Measurements from ENCODE around the gene EIF2B4. TPM values are rescaled to one million over a fixed set of nuclear protein-coding genes. Genes with fewer than 3 reads are reported as not detected.
A peak's percentile ranks its signal among the peaks of the same experiment; 100 is the strongest.

EIF2B4 gene
- total RNA-seq, 1 experiment from 2014 or later = 67.2 TPM

DNA sequence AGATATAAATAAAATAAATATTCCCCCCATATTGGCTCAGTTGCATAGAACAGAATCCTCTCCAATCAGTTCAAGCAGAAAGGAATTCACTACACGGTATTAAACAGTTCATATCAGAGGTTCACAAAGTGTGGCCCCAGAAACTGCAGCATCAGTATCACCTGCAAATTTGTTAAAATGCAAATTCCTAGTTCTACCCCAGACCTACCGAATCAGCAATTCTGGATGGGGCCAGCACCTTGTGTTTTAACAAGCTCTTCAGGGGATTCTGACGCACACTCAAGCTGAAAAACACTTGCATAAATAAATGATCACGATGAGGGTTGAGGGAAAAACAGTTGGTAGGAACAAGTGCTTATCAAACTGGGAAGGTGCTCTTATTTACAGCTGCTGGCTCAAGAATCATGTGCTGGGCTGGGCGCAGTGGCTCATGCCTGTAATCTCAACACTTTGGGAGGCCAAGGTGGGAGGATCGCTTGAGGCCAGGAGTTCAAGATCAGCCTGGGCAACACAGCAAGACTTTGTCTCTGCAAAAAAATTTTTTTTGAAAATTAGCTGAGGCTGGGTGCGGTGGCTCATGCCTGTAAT lies 19.9 kb downstream of the EIF2B4 start:
- no peak for DNase-seq
- H3K36me3 Mint-ChIP-seq (ENCODE audit: insufficient read depth in 1 of 3, low read depth in 3 of 3) = peaks cover 4 to 26% (median 14%) of the 10 kb centered on the region in 3 experiments; a peak in 5 of 7 replicates
- no peak overlapping the region for H4K91ac ChIP-seq (ENCODE audit: insufficient read length, low read depth, low read length)
- no peak overlapping the region for H2BK120ac ChIP-seq (ENCODE audit: low read depth, low read length, poor library complexity, severe bottlenecking)
- no peak overlapping the region for H3K18ac ChIP-seq (ENCODE audit: insufficient read length, low read depth, low read length)
- no peak overlapping the region for H3K4me2 ChIP-seq (ENCODE audit: insufficient read depth, insufficient read length, low read length)
- no peak overlapping the region for H3K14ac ChIP-seq (ENCODE audit: insufficient read depth, low read length)
- no CpG with 5 or more reads among the region's 7 CpGs for WGBS (ENCODE audit: extremely low coverage, insufficient read length, low lambda C conversion rate)
- H2BK15ac ChIP-seq (ENCODE audit: low read depth, low read length) = no peak overlapping the region
- no peaks in the 10 kb centered on the region for H3K27me3 ChIP-seq (ENCODE audit: insufficient read depth, low read length)
- no peak overlapping the region for H3K23ac ChIP-seq (ENCODE audit: insufficient read length, low read depth, low read length)
- no peak overlapping the region for H3T11ph ChIP-seq (ENCODE audit: low read length)
- H3K56ac ChIP-seq (ENCODE audit: insufficient read length, low read depth, low read length) = no peak overlapping the region
- H3K4me1 ChIP-seq (ENCODE audit: insufficient read depth, low read length) = peaks cover 2% of the 10 kb centered on the region; the same call in 1 of the 2 replicates
- H2BK12ac ChIP-seq (ENCODE audit: insufficient read length, low read depth, low read length) = no peak overlapping the region
- H3K79me2 ChIP-seq (ENCODE audit: insufficient read depth, low read length) = peaks cover 49% of the 10 kb centered on the region; the same call in 1 of the 2 replicates
- H3K27ac Mint-ChIP-seq = peak overlapping the region in 1 of 3 experiments; percentile 45; a peak in 2 of 7 replicates
- H3K4me1 Mint-ChIP-seq = peaks cover 9 to 26% of the 10 kb centered on the region in 2 experiments
- H3K4me3 Mint-ChIP-seq = no peak overlapping the region
- no peaks in the 10 kb centered on the region for H3K23me2 ChIP-seq (ENCODE audit: insufficient read length, low read depth, low read length, poor library complexity, severe bottlenecking)
- no peak overlapping the region for H2AK5ac ChIP-seq (ENCODE audit: insufficient read length, low read length)
- TF ChIP-seq CTCF (conservative IDR thresholded peaks at IDR 0.05) = no peak
- H3K27me3 Mint-ChIP-seq (ENCODE audit: low read depth) = no peaks in the 10 kb centered on the region
- no peak overlapping the region for H3K9ac ChIP-seq (ENCODE audit: extremely low read depth, insufficient read length, low read length)
- no peaks in the 10 kb centered on the region for H3K9me3 ChIP-seq (ENCODE audit: control insufficient read depth, low read depth, low read length)
- no peak overlapping the region for H2AFZ ChIP-seq (ENCODE audit: low read length)
- no peak overlapping the region for H3K27ac ChIP-seq (ENCODE audit: insufficient read length, low read depth, low read length)
- no peaks in the 10 kb centered on the region for H3K9me3 Mint-ChIP-seq
- H4K8ac ChIP-seq (replicated peaks; ENCODE audit: insufficient read length, low read depth, low read length) = no peak overlapping the region
- no peak overlapping the region for H4K5ac ChIP-seq (ENCODE audit: insufficient read length, low read depth, low read length)
- H2BK5ac ChIP-seq (ENCODE audit: insufficient read length, low read length) = no peak overlapping the region
- H3K79me1 ChIP-seq (ENCODE audit: insufficient read depth, low read depth, low read length, poor library complexity, severe bottlenecking) = peaks cover 8% of the 10 kb centered on the region
- H2BK20ac ChIP-seq (ENCODE audit: low read depth, low read length, poor library complexity, severe bottlenecking) = no peak overlapping the region
- no peak overlapping the region for H3K4ac ChIP-seq (ENCODE audit: low read depth, low read length)
- H4K20me1 ChIP-seq (ENCODE audit: control insufficient read depth, insufficient read depth, insufficient read length) = peaks cover 4% of the 10 kb centered on the region
